Ectodermal cell (in vitro differentiated cells): ENCODE measurements around the gene DPY19L3.
"Not testable (repeated sequence)": the region's sequence is repeated elsewhere in the genome, so short reads cannot be mapped to it uniquely, and the experiment has no call there.

Source experiments
- H3K27ac ChIP-seq: 2 replicates; pipeline ENCODE4 v1.7.0; 2013; ENCODE audit warnings: mild to moderate bottlenecking, low read depth, low read length; ENCODE audit not compliant: insufficient read depth, poor library complexity, severe bottlenecking
- H3K27me3 ChIP-seq: 2 replicates; pipeline ENCODE4 v1.7.0; 2013; ENCODE audit warnings: mild to moderate bottlenecking, low read length; ENCODE audit not compliant: insufficient read depth, control insufficient read depth, poor library complexity, severe bottlenecking
- H3K36me3 ChIP-seq: one replicate; pipeline ENCODE4 v1.7.0; 2013; ENCODE audit warnings: low read length; ENCODE audit not compliant: control insufficient read depth, insufficient read depth
- H3K4me1 ChIP-seq: one replicate; pipeline ENCODE4 v1.7.0; 2013; ENCODE audit warnings: low read length; ENCODE audit not compliant: control insufficient read depth, insufficient read depth
- H3K4me3 ChIP-seq: 2 replicates; pipeline ENCODE4 v1.7.0; 2013; ENCODE audit warnings: low read depth, low read length, control low read depth; ENCODE audit not compliant: insufficient read depth
- H3K9me3 ChIP-seq: 2 replicates; pipeline ENCODE4 v1.7.0; 2013; ENCODE audit warnings: mild to moderate bottlenecking, low read length, moderate library complexity; ENCODE audit not compliant: control insufficient read depth
- WGBS, 2 experiments: methylation state at CpG; one replicate each; pipeline ENCODE4 v1.1.7; 2013; ENCODE audit warnings: missing lambda C conversion rate in 2 of 2; 5-methylcytosine and 5-hydroxymethylcytosine counted together

The DPY19L3 gene

DNA sequence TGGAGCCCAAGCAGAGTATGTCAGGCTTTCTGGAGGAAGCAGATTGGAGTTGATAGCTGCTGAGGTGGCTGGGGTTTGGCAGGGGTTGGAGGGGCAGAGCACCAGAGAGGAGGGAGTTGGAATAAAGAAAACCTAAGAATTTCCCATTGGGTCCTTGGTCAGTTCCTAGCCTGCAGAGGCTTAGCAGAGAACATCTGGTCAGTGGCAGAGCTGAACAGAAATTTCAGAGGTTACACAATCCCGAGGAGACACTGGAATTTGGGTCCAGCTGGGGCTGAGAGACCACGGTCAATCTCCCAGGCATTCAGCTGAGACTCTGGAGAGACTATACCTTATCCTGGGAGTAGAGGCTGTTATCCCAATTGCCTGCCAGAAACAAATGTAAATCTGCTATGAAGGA lies 84.4 kb downstream of the DPY19L3 start:
- 92 to 95% methylated on average over 2 of the region's 2 CpGs for WGBS, 2 experiments
- peaks cover 19% of the 10 kb centered on the region for H3K36me3 ChIP-seq

DNA sequence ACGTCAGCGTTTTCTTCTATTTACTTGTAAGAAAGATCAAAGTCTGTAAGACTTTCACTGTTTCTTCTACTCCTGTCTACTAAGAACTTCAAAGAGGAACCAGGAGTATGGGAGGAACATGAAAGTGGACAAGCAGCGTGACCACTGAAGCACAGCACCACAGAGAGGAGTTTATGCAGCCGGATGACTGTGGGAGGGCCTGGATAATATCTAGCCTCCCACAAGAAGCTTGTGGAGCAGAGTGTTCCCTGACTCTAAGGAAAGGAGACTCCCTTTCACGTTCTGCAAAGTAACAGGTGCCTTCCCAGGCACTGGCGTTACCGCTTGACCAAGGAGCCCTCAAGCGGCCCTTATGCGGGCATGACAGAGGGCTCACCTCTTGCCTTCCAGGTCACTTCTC lies 91.8 kb downstream of the DPY19L3 start:
- WGBS, 2 experiments, result 91 to 93% methylated on average over 9 of the region's 9 CpGs
- Histone ChIP-seq H3K36me3 (no peaks in the 10 kb centered on the region), H3K9me3 (no peaks in the 10 kb centered on the region), H3K4me1 (no peaks in the 10 kb centered on the region), H3K4me3 (no peak overlapping the region), H3K27me3 (no peaks in the 10 kb centered on the region), H3K27ac (no peak overlapping the region)

More for the DNA sequence above, 84.4 kb downstream of the DPY19L3 start:
- Histone ChIP-seq H3K9me3 (no peaks in the 10 kb centered on the region), H3K4me1 (no peaks in the 10 kb centered on the region), H3K27ac (no peak overlapping the region), H3K27me3 (no peaks in the 10 kb centered on the region), H3K4me3 (no peak overlapping the region)

DNA sequence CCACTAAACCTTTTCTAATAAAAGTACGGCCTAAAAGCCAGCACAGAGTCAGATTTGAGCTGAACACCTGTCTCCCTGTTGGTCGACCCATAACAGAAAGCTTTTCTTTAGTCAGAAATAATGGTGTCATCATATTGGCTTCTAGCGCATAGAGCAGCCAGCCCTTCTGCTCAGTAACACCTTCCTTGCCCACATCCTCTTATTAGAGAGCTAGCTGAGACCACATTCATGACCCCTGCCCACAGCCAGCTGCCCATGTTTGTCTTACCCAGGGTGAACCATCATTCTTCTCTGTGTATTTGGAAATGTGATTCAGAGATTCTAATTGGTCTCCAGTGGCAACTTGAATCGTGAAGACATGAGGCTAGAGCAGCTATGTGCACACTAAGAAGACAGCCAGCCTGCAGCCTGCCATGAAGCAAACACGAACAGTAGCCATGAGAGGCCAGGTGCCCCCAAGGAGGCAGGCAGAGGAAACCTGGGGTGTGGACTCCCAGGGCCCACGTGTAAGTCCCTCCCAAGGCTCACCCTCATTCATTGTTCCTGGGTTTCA lies 93.2 kb downstream of the DPY19L3 start:
- 77 to 82% methylated on average over 6 of the region's 6 CpGs for WGBS, 2 experiments
- H3K27me3 ChIP-seq, result no peaks in the 10 kb centered on the region
- H3K4me3 ChIP-seq, result no peak overlapping the region
- no peaks in the 10 kb centered on the region for H3K36me3 ChIP-seq
- no peaks in the 10 kb centered on the region for H3K9me3 ChIP-seq
- H3K27ac ChIP-seq, result no peak overlapping the region
- H3K4me1 ChIP-seq, result no peaks in the 10 kb centered on the region

DNA sequence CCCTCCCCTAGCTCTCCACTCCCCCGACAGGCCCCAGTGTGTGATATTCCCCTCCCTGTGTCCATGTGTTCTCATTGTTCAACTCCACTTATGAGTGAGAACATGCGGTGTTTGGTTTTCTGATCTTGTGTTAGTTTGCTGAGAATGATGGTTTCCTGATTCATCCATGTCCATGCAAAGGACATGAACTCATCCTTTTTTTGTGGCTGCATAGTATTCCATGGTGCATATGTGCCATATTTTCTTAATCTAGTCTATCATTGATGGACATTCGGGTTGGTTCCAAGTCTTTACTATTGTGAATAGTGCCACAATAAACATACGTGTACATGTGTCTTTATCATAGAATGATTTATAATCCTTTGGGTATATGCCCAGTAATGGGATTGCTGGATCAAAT lies 106.9 kb downstream of the DPY19L3 start:
- not testable (repeated sequence) for H3K9me3 ChIP-seq, H3K27me3 ChIP-seq, H3K27ac ChIP-seq, H3K4me1 ChIP-seq, H3K36me3 ChIP-seq, H3K4me3 ChIP-seq
- WGBS, 2 experiments, result 89 to 95% methylated on average over 2 to 4 of the region's 4 CpGs

DNA sequence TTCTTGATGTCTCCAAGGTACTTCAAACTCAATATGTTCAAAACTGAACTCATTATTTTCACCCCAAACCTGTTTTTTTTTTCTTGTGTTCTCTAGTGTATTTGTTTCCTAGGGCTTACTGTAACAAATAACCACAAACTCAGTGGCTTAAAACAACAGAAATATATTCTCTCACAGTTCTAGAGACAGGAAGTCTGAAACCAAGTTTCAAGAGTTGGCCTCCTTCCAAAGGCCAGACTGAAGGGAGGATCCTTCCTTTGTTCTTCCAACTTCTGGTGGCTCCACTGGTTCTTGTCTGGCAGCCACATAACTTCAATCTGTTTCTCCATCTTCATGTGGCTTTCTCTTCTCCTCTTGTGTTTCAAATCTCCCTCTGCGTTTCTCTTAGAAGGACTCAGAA lies 113.5 kb downstream of the DPY19L3 start:
- no peaks in the 10 kb centered on the region for H3K9me3 ChIP-seq
- H3K4me1 ChIP-seq, result no peaks in the 10 kb centered on the region
- H3K27me3 ChIP-seq, result no peaks in the 10 kb centered on the region
- H3K4me3 ChIP-seq, result no peak overlapping the region
- H3K27ac ChIP-seq, result no peak overlapping the region
- 0% methylated on average over 1 of the region's 1 CpG for WGBS, 2 experiments
- no peaks in the 10 kb centered on the region for H3K36me3 ChIP-seq

DNA sequence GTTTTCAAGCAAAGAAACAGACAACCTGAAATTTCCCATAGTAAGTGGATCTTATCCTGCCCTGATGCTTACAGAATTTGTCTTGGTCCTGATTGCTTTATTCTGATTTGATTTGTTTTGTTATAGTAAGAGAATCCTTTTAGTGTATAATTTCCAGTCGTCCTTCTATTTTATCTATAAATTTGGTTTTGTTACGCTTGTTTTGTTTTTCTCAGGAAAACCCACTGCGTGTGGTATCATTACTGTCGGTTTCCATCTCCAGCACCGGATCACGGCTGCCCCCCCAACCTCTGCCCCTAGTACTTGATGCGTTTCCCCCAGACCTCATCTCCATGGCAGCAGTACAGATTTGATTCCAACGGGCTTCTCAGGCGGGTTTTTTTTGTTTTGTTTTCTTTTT lies 117.4 kb downstream of the DPY19L3 start:
- WGBS, 2 experiments, result 92 to 94% methylated on average over 8 to 9 of the region's 9 CpGs

DNA sequence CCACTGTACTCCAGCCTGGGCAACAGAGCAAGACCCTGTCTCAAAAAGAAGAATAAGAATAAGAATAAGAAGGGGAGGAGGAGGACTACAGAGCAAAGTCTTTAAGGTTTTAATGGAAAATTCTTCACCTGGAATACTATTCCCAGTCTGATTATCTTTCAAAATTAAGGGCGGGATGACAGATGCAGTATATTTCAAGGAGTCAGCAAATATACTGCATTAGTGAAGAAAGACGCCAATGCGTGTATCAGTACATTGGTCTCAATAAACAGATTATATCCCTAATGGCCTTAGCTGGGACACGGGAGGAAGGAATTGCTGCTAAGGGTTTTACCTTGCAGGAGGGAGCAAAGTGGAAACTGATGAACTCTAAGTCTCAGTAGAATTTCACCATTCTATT lies 121.3 kb downstream of the DPY19L3 start:
- no peaks in the 10 kb centered on the region for H3K4me1 ChIP-seq
- no peaks in the 10 kb centered on the region for H3K9me3 ChIP-seq
- H3K27me3 ChIP-seq, result no peaks in the 10 kb centered on the region
- H3K36me3 ChIP-seq, result no peaks in the 10 kb centered on the region
- no peak overlapping the region for H3K27ac ChIP-seq
- WGBS, 2 experiments, result 89 to 96% methylated on average over 4 of the region's 4 CpGs
- no peak overlapping the region for H3K4me3 ChIP-seq

More for the DNA sequence above, 117.4 kb downstream of the DPY19L3 start:
- H3K27ac ChIP-seq, result no peak overlapping the region
- H3K36me3 ChIP-seq, result no peaks in the 10 kb centered on the region
- no peak overlapping the region for H3K4me3 ChIP-seq
- H3K27me3 ChIP-seq, result no peaks in the 10 kb centered on the region
- H3K4me1 ChIP-seq, result no peaks in the 10 kb centered on the region
- no peaks in the 10 kb centered on the region for H3K9me3 ChIP-seq

DNA sequence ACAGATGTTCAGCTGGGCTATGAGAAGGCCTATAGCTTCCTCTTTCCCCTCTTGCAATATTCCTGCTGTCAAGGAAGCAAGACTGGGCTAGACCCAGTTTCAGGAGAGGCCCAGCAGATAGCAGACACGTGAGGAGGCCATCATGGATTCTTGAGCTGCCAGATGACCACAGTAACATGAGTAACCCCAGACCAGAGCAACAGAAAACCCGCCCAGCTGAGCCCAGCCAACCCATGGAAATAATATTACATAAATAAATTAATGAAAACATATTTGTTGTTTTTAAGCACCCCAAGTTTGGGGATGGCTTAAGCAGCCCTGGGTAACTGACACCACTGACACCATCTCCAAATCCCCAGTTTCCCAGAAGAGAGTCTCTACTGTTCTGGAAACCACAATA lies 125.2 kb downstream of the DPY19L3 start:
- H3K4me1 ChIP-seq, result no peaks in the 10 kb centered on the region
- H3K36me3 ChIP-seq, result no peaks in the 10 kb centered on the region
- H3K4me3 ChIP-seq, result no peak overlapping the region
- no peaks in the 10 kb centered on the region for H3K27me3 ChIP-seq
- H3K27ac ChIP-seq, result no peak overlapping the region
- H3K9me3 ChIP-seq, result no peaks in the 10 kb centered on the region
- 42 to 71% methylated on average over 1 of the region's 2 CpGs for WGBS, 2 experiments

DNA sequence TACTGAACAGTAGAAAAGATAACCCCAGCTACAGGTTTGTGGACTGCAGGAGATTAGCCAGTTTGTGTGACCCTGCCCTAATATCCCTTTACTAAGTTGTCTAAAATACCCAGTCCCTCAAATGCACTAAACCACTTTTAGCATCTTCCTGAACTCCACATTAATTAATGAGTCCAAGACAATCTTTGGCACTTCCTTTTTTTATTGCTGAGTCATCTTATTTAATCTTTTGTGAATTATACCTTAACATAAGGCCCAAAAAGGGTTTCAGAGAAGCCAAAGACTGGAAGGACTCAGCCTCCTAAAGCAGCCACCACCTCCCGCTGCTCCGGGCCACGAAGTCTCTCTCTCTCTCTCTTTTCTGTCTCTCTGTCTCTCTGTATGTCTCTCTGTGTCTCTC lies 126.7 kb downstream of the DPY19L3 start:
- 88 to 91% methylated on average over 3 of the region's 3 CpGs for WGBS, 2 experiments
- no peaks in the 10 kb centered on the region for H3K4me1 ChIP-seq
- no peak overlapping the region for H3K27ac ChIP-seq
- no peaks in the 10 kb centered on the region for H3K9me3 ChIP-seq
- H3K27me3 ChIP-seq, result no peaks in the 10 kb centered on the region
- H3K4me3 ChIP-seq, result no peak overlapping the region
- no peaks in the 10 kb centered on the region for H3K36me3 ChIP-seq
